CD4-positive, alpha-beta T cell (primary cell): Measurements from ENCODE around the gene AQR. TPM values are rescaled to one million over a fixed set of nuclear protein-coding genes. Genes with fewer than 3 reads are reported as not detected.

Source experiments
- ATAC-seq: fragments of 200-7000 bp; cut with Tn5 transposase; one replicate; pipeline ENCODE4 v1.10.0; 2022; ENCODE audit warnings: mild to moderate bottlenecking; ENCODE audit not compliant: poor library complexity
- CTCF ChIA-PET: fragments of 350-600 bp; sonication (Branson Sonifier 250); formaldehyde crosslinking; loops from one replicate; lab custom pipeline; 2021; ENCODE audit warnings: antibody characterized with exemption, inconsistent platforms; lab: Charles Lee
- POLR2A ChIA-PET: fragments of 350-600 bp; sonication (Branson Sonifier 250); formaldehyde crosslinking; loops from one replicate; lab custom pipeline; 2021; ENCODE audit warnings: antibody characterized with exemption, inconsistent platforms; lab: Charles Lee
- DNase-seq, 14 experiments: peaks; one replicate each; pipeline ENCODE4 v3.0.0-alpha.2; 2013 to 2020; ENCODE audit warnings: mixed read lengths in 2 of 14
- H3K27ac ChIP-seq, 2 donors: one replicate each; pipeline versions ENCODE4 v1.5.1 to v1.7.0; 2013; ENCODE audit warnings: low read length in 2 of 2, low read depth in 1 of 2, mild to moderate bottlenecking in 1 of 2
- H3K27me3 ChIP-seq, 2 experiments: 1 replicate in 1 of 2; 2 replicates in 1 of 2; pipeline versions ENCODE4 v1.6.1 to v1.7.0; 2013; ENCODE audit warnings: low read length in 2 of 2, control low read depth in 1 of 2, mild to moderate bottlenecking in 1 of 2, moderate library complexity in 1 of 2; ENCODE audit not compliant: insufficient read depth in 2 of 2, control insufficient read depth in 1 of 2
- H3K36me3 ChIP-seq: one replicate; pipeline ENCODE4 v1.6.1; 2013; ENCODE audit warnings: low read length, control low read depth; ENCODE audit not compliant: insufficient read depth
- H3K4me1 ChIP-seq: one replicate; pipeline ENCODE4 v1.6.1; 2013; ENCODE audit warnings: low read length, control low read depth; ENCODE audit not compliant: insufficient read depth
- H3K4me3 ChIP-seq: one replicate; pipeline ENCODE4 v1.5.1; 2013; ENCODE audit warnings: mild to moderate bottlenecking, low read length, moderate library complexity
- H3K9me3 ChIP-seq, 2 experiments: 1 replicate in 1 of 2; 2 replicates in 1 of 2; pipeline versions ENCODE4 v1.6.1 to v1.7.0; 2013; ENCODE audit warnings: low read length in 2 of 2, mild to moderate bottlenecking in 2 of 2, control low read depth in 1 of 2, moderate library complexity in 1 of 2; ENCODE audit not compliant: control insufficient read depth in 1 of 2, insufficient read depth in 1 of 2
- H3K27ac Mint-ChIP-seq: one replicate; pipeline ENCODE4 v1.8.0; 2020; ENCODE audit warnings: mixed read lengths
- H3K27me3 Mint-ChIP-seq: one replicate; pipeline ENCODE4 v1.8.0; 2021; ENCODE audit warnings: mixed read lengths
- H3K36me3 Mint-ChIP-seq: one replicate; pipeline ENCODE4 v1.8.0; 2021; ENCODE audit warnings: low read depth, mixed read lengths
- H3K4me1 Mint-ChIP-seq: one replicate; pipeline ENCODE4 v1.8.0; 2021; ENCODE audit warnings: low read depth, mixed read lengths
- H3K4me3 Mint-ChIP-seq: one replicate; pipeline ENCODE4 v1.8.0; 2020; ENCODE audit warnings: mild to moderate bottlenecking, mixed read lengths
- H3K9me3 Mint-ChIP-seq: one replicate; pipeline ENCODE4 v1.8.0; 2020; ENCODE audit warnings: mixed read lengths
- intact Hi-C, 2 experiments: fragments of 100-400 bp; cut with DNase I in 1 of 2; cut with micrococcal nuclease in 1 of 2; formaldehyde crosslinking; loops; one replicate each; pipeline versions ENCODE4 v1.15.1 to v1.9.0; 2023 to 2025; cut with DNase I, micrococcal nuclease
- polyA plus RNA-seq, 2 donors: library from polyadenylated mRNA; unstranded; fragments of 120-200 nt; gene quantifications; one replicate each; pipeline ENCODE4 v1.2.1, GENCODE V29; 2013
- total RNA-seq, 174 experiments: library from RNA in 2 of 174; stranded (reverse) in 2 of 174; gene quantifications; one replicate each; pipeline ENCODE4 v1.2.3 and lab custom pipeline; 2021 to 2026
- TF ChIP-seq, protein P1 (sequence below): fragments of 200-600 bp; IDR thresholded peaks from one replicate; pipeline ENCODE4 v1.8.0; 2022; ENCODE audit warnings: antibody characterized with exemption, mild to moderate bottlenecking

AQR gene
- total RNA-seq (10 to 100 TPM; 40.4 to 40.7 TPM), total RNA-seq (lab: John Stamatoyannopoulos, UW) (89.1 to 225 (median 156) reads per million in 172 experiments)
- polyA plus RNA-seq (2013, experiment 1 of 2), result 30.8 TPM
- polyA plus RNA-seq (2013, experiment 2 of 2), result 35.8 TPM

- TF ChIP-seq, protein P1, sequence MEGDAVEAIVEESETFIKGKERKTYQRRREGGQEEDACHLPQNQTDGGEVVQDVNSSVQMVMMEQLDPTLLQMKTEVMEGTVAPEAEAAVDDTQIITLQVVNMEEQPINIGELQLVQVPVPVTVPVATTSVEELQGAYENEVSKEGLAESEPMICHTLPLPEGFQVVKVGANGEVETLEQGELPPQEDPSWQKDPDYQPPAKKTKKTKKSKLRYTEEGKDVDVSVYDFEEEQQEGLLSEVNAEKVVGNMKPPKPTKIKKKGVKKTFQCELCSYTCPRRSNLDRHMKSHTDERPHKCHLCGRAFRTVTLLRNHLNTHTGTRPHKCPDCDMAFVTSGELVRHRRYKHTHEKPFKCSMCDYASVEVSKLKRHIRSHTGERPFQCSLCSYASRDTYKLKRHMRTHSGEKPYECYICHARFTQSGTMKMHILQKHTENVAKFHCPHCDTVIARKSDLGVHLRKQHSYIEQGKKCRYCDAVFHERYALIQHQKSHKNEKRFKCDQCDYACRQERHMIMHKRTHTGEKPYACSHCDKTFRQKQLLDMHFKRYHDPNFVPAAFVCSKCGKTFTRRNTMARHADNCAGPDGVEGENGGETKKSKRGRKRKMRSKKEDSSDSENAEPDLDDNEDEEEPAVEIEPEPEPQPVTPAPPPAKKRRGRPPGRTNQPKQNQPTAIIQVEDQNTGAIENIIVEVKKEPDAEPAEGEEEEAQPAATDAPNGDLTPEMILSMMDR, result peak; percentile 82
- Mint-ChIP-seq H3K27me3 (no peaks in the 10 kb centered on the region), H3K36me3 (peaks cover 38% of the 10 kb centered on the region), H3K4me1 (peaks cover 58% of the 10 kb centered on the region), H3K9me3 (no peaks in the 10 kb centered on the region), H3K27ac (peak within 1 kb of the TSS; percentile 92), H3K4me3 (peak within 1 kb of the TSS; percentile 98)
- ChIA-PET POLR2A (interaction anchor here (0.6 to 4.7 kb wide), 11 partner anchors 12 to 931 kb away, joined by 3 to 166 read pairs (median 4); partner anchors contain the start of genes AVEN, DPH6, EMC7 and PGBD4), CTCF (interaction anchor here (0.8 to 3.7 kb wide), 6 partner anchors 11 to 28 kb away, joined by 3 to 60 read pairs (median 6); partner anchors contain the start of gene ZNF770)
- peaks cover 30% of the 10 kb centered on the region for H3K4me1 ChIP-seq
- H3K9me3 ChIP-seq, result no peaks in the 10 kb centered on the region
- DNase-seq, result peak; percentile 83 to 98 (median 88)
- peak; percentile 96 for ATAC-seq
- H3K27me3 ChIP-seq, result no peaks in the 10 kb centered on the region
- H3K27ac ChIP-seq, result peak within 1 kb of the TSS; percentile 71 to 83
- intact Hi-C loops, result loop anchor here (1.0 to 5.0 kb wide), 2 partner anchors 19 to 602 kb away; partner anchors contain the start of genes ZNF770 (in 2 of the 2) and LPCAT4 (in 1 of the 2)
- H3K4me3 ChIP-seq, result peak within 1 kb of the TSS; percentile 99
- H3K36me3 ChIP-seq, result peaks cover 10% of the 10 kb centered on the region
Measured at GRCh38 chr15:34969340-34970097, at the start of gene AQR. Gene AQR, minus strand, starts transcription at chr15:34969742. Its CDS starts 129 bp downstream, at chr15:34969613.

DNA sequence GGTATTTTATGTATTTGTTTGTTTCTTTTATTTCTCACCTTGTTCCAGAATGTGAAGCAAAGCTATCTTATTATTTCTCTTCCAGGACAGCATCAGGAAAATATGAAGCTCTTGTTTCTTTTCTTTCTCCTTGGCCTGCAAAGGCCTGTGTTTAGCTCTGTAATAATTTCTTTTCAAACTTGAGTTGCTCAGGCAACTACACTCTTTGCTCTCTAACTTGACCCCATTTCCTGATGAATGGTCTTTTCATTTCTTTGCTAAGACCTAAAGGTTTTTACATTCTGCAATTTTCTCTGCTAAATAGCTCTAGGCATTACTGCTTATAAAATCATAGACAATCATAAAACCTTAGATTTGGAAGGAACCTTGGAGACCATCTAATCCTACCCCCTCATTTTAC, 44.7 kb upstream of the AQR start:
- Mint-ChIP-seq H3K27ac (no peak overlapping the region), H3K4me3 (no peak overlapping the region), H3K36me3 (no peaks in the 10 kb centered on the region), H3K27me3 (peaks cover 5% of the 10 kb centered on the region), H3K4me1 (no peaks in the 10 kb centered on the region), H3K9me3 (no peaks in the 10 kb centered on the region)
- Histone ChIP-seq H3K36me3 (no peaks in the 10 kb centered on the region), H3K4me1 (no peaks in the 10 kb centered on the region), H3K27me3 (peaks cover 0 to 3% of the 10 kb centered on the region in 2 experiments), H3K4me3 (no peak overlapping the region), H3K9me3 (no peaks in the 10 kb centered on the region), H3K27ac (no peak overlapping the region)
- CTCF ChIA-PET, result no interaction called here
- TF ChIP-seq, protein P1, result no peak
- DNase-seq (no peak), ATAC-seq (no peak)
- intact Hi-C loops, result no loop called here
- POLR2A ChIA-PET, result no interaction called here

DNA sequence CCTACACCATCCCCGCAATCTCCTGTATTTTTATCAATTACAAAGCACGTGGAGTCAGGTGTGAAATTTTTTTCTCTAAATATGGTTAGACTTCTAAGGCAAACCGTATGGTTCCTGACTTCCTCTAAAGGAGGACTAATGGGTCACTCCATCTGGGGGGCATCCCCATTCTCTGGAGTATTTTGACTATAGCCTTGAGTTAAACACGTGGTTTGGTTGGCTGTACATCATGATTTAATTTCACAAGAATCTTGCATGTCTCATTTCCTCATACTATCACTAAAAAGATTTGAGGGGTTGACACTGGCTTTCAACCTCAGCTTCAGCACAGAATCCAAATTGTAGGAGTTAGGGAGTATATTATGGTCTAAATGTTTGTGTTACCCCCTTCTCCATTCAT, 43.8 kb upstream of the AQR start:
- no peaks in the 10 kb centered on the region for H3K36me3 Mint-ChIP-seq
- ATAC-seq (no peak), DNase-seq (no peak)
- ChIA-PET CTCF (no interaction called here), POLR2A (no interaction called here)
- Histone ChIP-seq H3K36me3 (no peaks in the 10 kb centered on the region), H3K27ac (no peak overlapping the region), H3K4me1 (no peaks in the 10 kb centered on the region), H3K9me3 (no peaks in the 10 kb centered on the region), H3K4me3 (no peak overlapping the region), H3K27me3 (no peaks in the 10 kb centered on the region)
- intact Hi-C loops, result no loop called here
- no peak overlapping the region for H3K27ac Mint-ChIP-seq
- peaks cover 5% of the 10 kb centered on the region for H3K27me3 Mint-ChIP-seq
- TF ChIP-seq, protein P1, result no peak
- H3K4me3 Mint-ChIP-seq, result no peak overlapping the region
- no peaks in the 10 kb centered on the region for H3K9me3 Mint-ChIP-seq
- H3K4me1 Mint-ChIP-seq, result no peaks in the 10 kb centered on the region
